ENCODE measurements around the gene DUSP3. TPM values are rescaled to one million over a fixed set of nuclear protein-coding genes. Genes with fewer than 3 reads are reported as not detected.

The DUSP3 gene
- total RNA-seq: 100 to 1,000 TPM; 130 to 182 (median 158) TPM

DNA sequence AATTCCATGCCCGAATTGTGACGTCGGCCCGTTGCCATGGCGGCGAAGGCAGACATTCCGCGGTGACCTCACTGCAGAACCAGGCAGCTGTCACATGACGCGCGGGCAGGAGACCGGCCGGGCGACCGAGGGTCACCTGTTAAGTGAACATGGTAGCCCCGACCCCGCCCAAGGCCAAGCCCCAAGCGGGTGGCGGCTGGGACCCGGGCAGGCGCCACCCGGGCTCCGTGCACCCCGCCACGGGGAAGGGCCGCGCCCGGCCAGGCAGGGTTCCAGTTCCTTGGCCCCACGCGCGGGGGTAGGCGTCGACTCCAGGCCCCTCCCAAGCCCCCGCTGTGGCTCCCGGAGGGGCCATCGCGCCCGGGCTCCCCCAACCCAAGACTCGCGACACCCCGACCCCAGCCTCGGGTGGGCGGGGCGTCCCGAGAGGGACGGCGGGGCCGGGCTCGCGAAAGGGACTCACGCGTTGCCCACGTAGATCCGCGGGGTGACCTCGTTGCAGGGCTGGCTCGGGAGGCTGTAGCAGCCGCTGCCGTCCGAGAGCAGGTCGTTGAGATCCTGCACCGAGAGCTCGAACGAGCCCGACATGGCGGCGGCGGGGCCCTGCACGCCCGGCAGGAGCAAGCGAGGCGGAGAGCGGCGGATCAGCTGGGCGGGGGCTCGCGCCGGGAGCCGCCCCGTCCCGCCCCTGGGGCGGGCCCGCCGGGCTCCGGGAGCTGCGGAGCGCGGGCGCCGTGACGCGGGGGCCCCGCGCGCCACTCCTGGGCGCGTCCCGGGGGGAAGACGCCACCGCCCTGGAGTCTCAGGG is at the start of gene DUSP3:
TSS of gene DUSP3 (minus strand) at position 641 of the 808 bp plus-strand sequence. CDS start at position 588, 53 bp downstream.
- H3K27ac ChIP-seq (replicated peaks in 1 of 4): peak within 1 kb of the TSS; percentile 97 to 100 (median 100)
- H3K27me3 ChIP-seq: no peaks in the 10 kb centered on the region
- intact Hi-C loops (cut with DNase I): no loop called here
- TF ChIP-seq, protein P1, sequence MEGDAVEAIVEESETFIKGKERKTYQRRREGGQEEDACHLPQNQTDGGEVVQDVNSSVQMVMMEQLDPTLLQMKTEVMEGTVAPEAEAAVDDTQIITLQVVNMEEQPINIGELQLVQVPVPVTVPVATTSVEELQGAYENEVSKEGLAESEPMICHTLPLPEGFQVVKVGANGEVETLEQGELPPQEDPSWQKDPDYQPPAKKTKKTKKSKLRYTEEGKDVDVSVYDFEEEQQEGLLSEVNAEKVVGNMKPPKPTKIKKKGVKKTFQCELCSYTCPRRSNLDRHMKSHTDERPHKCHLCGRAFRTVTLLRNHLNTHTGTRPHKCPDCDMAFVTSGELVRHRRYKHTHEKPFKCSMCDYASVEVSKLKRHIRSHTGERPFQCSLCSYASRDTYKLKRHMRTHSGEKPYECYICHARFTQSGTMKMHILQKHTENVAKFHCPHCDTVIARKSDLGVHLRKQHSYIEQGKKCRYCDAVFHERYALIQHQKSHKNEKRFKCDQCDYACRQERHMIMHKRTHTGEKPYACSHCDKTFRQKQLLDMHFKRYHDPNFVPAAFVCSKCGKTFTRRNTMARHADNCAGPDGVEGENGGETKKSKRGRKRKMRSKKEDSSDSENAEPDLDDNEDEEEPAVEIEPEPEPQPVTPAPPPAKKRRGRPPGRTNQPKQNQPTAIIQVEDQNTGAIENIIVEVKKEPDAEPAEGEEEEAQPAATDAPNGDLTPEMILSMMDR (IDR thresholded peaks at IDR 0.05): no peak
- peak; percentile 79 for TF ChIP-seq POLR2A (IDR thresholded peaks at IDR 0.05; ENCODE audit: low read depth)
- peak; percentile 96 to 97 for TF ChIP-seq POLR2AphosphoS5 (IDR thresholded peaks at IDR 0.05)
- TF ChIP-seq EP300 (IDR thresholded peaks at IDR 0.05): no peak
- peak within 1 kb of the TSS; percentile 87 to 99 (median 91) for H3K4me3 ChIP-seq
- peaks cover 29 to 46% (median 40%) of the 10 kb centered on the region in 4 donors for H3K4me1 ChIP-seq
- peak; percentile 98 for DNase-seq (ENCODE audit: extremely low spot score)
- H3K9me3 ChIP-seq: no peaks in the 10 kb centered on the region
- no CpG with 5 or more reads among the region's 100 CpGs for WGBS
- peaks cover 11 to 32% (median 22%) of the 10 kb centered on the region in 4 donors for H3K36me3 ChIP-seq

DNA sequence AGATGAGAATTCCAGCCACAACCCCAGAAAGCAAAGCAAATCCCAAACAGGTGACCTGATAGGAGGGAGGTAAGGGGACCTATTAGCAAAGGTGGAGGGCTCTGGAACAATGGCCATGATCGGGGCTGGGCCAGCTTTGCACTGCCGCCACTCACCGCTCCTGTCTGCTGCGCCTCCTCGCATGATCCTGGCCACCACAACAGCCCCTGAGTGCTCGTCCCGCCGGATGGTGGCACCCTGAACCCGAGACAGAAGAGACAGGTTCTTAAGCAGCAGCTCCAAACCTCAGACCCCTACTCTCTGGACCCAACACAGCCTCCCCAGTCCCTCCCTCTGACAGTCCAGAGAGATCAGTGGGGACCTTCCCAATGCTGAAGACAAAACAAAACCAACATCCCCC is 48.8 kb upstream of the DUSP3 start:
- no peak overlapping the region for H3K27ac ChIP-seq (replicated peaks in 1 of 4)
- no peak overlapping the region for H3K4me3 ChIP-seq
- 92% methylated on average over 9 of the region's 9 CpGs for WGBS
- H3K4me1 ChIP-seq: peaks cover 23 to 32% (median 26%) of the 10 kb centered on the region in 4 donors
- peaks cover 0 to 73% (median 54%) of the 10 kb centered on the region in 4 donors for H3K36me3 ChIP-seq
- no peak for DNase-seq (ENCODE audit: extremely low spot score)
- intact Hi-C loops (cut with DNase I): no loop called here
- no peaks in the 10 kb centered on the region for H3K9me3 ChIP-seq
- H3K27me3 ChIP-seq: no peaks in the 10 kb centered on the region
- TF ChIP-seq POLR2AphosphoS5 (IDR thresholded peaks at IDR 0.05) (no peak), EP300 (IDR thresholded peaks at IDR 0.05) (no peak), POLR2A (IDR thresholded peaks at IDR 0.05; ENCODE audit: low read depth) (no peak)
- TF ChIP-seq, protein P1 (IDR thresholded peaks at IDR 0.05): no peak

DNA sequence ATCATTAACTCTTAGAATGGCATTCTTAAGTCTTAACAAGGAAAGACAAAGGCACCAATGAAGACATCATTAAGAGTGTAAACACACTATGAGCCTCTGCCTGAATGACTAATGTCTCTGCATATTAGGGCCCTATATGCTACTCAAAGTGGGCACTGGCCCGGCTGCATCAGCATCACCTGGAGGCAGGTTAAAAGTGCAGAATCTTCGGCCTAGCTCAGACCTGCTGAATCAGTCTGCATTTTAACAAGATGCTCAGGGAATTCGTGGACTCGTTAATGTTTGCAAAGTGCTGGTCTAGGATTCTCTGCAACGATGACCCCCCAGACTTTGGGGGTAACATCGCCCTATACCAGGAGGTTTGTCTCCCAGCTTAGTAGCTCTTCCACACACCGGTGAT is 47.4 kb upstream of the DUSP3 start:
- intact Hi-C loops (cut with DNase I): no loop called here
- no peak for DNase-seq (ENCODE audit: extremely low spot score)
- peaks cover 12 to 25% (median 13%) of the 10 kb centered on the region in 4 donors for H3K4me1 ChIP-seq
- TF ChIP-seq, protein P1 (IDR thresholded peaks at IDR 0.05): no peak
- TF ChIP-seq EP300 (IDR thresholded peaks at IDR 0.05): no peak
- TF ChIP-seq POLR2A (IDR thresholded peaks at IDR 0.05; ENCODE audit: low read depth): no peak
- no peak for TF ChIP-seq POLR2AphosphoS5 (IDR thresholded peaks at IDR 0.05)
- H3K27me3 ChIP-seq: no peaks in the 10 kb centered on the region
- H3K9me3 ChIP-seq: no peaks in the 10 kb centered on the region
- H3K27ac ChIP-seq (replicated peaks in 1 of 4): no peak overlapping the region
- H3K36me3 ChIP-seq: peaks cover 0 to 78% (median 56%) of the 10 kb centered on the region in 4 donors
- WGBS: 95% methylated on average over 6 of the region's 7 CpGs
- H3K4me3 ChIP-seq: no peak overlapping the region

DNA sequence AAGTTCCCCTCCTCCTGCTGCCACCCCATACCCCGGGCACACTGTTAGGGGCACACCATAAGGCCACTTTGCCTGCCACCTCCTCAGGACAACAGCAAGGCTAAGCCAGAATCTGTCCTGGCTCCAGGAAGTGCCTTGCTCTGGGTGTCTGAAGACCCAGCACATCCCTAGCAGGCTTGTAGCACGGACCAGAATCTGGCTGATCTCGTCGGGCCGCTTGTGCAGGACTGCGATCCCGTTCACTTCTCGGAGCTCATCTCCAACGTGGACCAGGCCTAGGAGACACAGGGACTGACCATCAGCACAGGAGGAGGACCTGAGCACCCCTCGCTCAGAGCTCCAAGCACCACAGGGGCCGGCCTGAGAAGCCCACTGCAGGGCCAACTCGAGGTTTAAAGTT is 46.8 kb upstream of the DUSP3 start:
- intact Hi-C loops (cut with DNase I): no loop called here
- H3K9me3 ChIP-seq: no peaks in the 10 kb centered on the region
- no peak for DNase-seq (ENCODE audit: extremely low spot score)
- TF ChIP-seq EP300 (IDR thresholded peaks at IDR 0.05): no peak
- no peak for TF ChIP-seq POLR2AphosphoS5 (IDR thresholded peaks at IDR 0.05)
- TF ChIP-seq, protein P1 (IDR thresholded peaks at IDR 0.05): no peak
- TF ChIP-seq POLR2A (IDR thresholded peaks at IDR 0.05; ENCODE audit: low read depth): no peak
- H3K27me3 ChIP-seq: no peaks in the 10 kb centered on the region
- WGBS: 92% methylated on average over 12 of the region's 12 CpGs
- H3K36me3 ChIP-seq: peaks cover 0 to 78% (median 59%) of the 10 kb centered on the region in 4 donors
- H3K4me1 ChIP-seq: peaks cover 11 to 25% (median 13%) of the 10 kb centered on the region in 4 donors
- H3K27ac ChIP-seq (replicated peaks in 1 of 4): no peak overlapping the region
- no peak overlapping the region for H3K4me3 ChIP-seq

All from esophagus muscularis mucosa (tissue), 4 donors.